Muscle layer of duodenum (tissue), 2 donors: Measurements from ENCODE around the gene GDF3.
A peak's percentile ranks its signal among the peaks of the same experiment; 100 is the strongest.
"Not testable (repeated sequence)": the region's sequence is repeated elsewhere in the genome, so short reads cannot be mapped to it uniquely, and the experiment has no call there.

Experiments used
- H3K27ac ChIP-seq: one replicate; pipeline ENCODE4 v1.7.0; 2013; ENCODE audit warnings: mild to moderate bottlenecking, low read length
- H3K27me3 ChIP-seq: one replicate; pipeline ENCODE4 v1.7.0; 2013; ENCODE audit warnings: low read depth, mild to moderate bottlenecking, control low read depth, low read length
- H3K36me3 ChIP-seq, 2 donors: one replicate each; pipeline ENCODE4 v1.7.0; 2013; ENCODE audit warnings: low read length in 2 of 2, control low read depth in 1 of 2, mild to moderate bottlenecking in 1 of 2; ENCODE audit not compliant: insufficient read depth in 2 of 2, control insufficient read depth in 1 of 2
- H3K4me1 ChIP-seq, 2 donors: one replicate each; pipeline ENCODE4 v1.7.0; 2013; ENCODE audit warnings: low read length in 2 of 2, mild to moderate bottlenecking in 2 of 2, control low read depth in 1 of 2, moderate library complexity in 1 of 2; ENCODE audit not compliant: insufficient read depth in 2 of 2, control insufficient read depth in 1 of 2
- H3K4me3 ChIP-seq, 2 donors: one replicate each; pipeline ENCODE4 v1.7.0; 2013; ENCODE audit warnings: low read length in 2 of 2, low read depth in 1 of 2, mild to moderate bottlenecking in 1 of 2
- H3K9me3 ChIP-seq, 2 donors: one replicate each; pipeline ENCODE4 v1.7.0; 2013; ENCODE audit warnings: low read length in 2 of 2, control low read depth in 1 of 2, mild to moderate bottlenecking in 1 of 2; ENCODE audit not compliant: control insufficient read depth in 1 of 2
- donor health status: healthy.

GDF3 gene

GRCh38 chr12:7705846-7706245, 10.3 kb upstream of the GDF3 start:
- no peaks in the 10 kb centered on the region for H3K27me3 ChIP-seq
- H3K4me1 ChIP-seq, result no peaks in the 10 kb centered on the region
- no peaks in the 10 kb centered on the region for H3K9me3 ChIP-seq
- no peak overlapping the region for H3K4me3 ChIP-seq
- no peak overlapping the region for H3K27ac ChIP-seq
- no peaks in the 10 kb centered on the region for H3K36me3 ChIP-seq

GRCh38 chr12:7695237-7695560, 376 bp downstream of the GDF3 start:
- Histone ChIP-seq H3K27ac (no peak overlapping the region), H3K4me1 (no peaks in the 10 kb centered on the region), H3K27me3 (no peaks in the 10 kb centered on the region), H3K36me3 (no peaks in the 10 kb centered on the region), H3K4me3 (peak overlapping the region in 1 of 2 donors; percentile 26), H3K9me3 (no peaks in the 10 kb centered on the region)

GRCh38 chr12:7694556-7695236, 879 bp downstream of the GDF3 start:
- H3K4me1 ChIP-seq, result no peaks in the 10 kb centered on the region
- H3K4me3 ChIP-seq, result no peak overlapping the region
- no peak overlapping the region for H3K27ac ChIP-seq
- H3K9me3 ChIP-seq, result no peaks in the 10 kb centered on the region
- H3K36me3 ChIP-seq, result no peaks in the 10 kb centered on the region
- H3K27me3 ChIP-seq, result no peaks in the 10 kb centered on the region

- Histone ChIP-seq H3K9me3 (no peaks in the 10 kb centered on the region), H3K27ac (no peak overlapping the region), H3K4me3 (no peak overlapping the region), H3K27me3 (no peaks in the 10 kb centered on the region), H3K36me3 (no peaks in the 10 kb centered on the region), H3K4me1 (no peaks in the 10 kb centered on the region)
These were observed 1.8 kb downstream of the GDF3 start for GRCh38 chr12:7693793-7694192.

GRCh38 chr12:7681535-7681934, 14.0 kb downstream of the GDF3 start:
- Histone ChIP-seq H3K27me3 (no peaks in the 10 kb centered on the region), H3K4me3 (no peak overlapping the region), H3K4me1 (no peaks in the 10 kb centered on the region), H3K9me3 (no peaks in the 10 kb centered on the region), H3K27ac (no peak overlapping the region), H3K36me3 (no peaks in the 10 kb centered on the region)

GRCh38 chr12:7679251-7680045, 16.1 kb downstream of the GDF3 start:
- H3K9me3 ChIP-seq, result no peaks in the 10 kb centered on the region
- no peak overlapping the region for H3K4me3 ChIP-seq
- no peaks in the 10 kb centered on the region for H3K27me3 ChIP-seq
- H3K27ac ChIP-seq, result no peak overlapping the region
- no peaks in the 10 kb centered on the region for H3K4me1 ChIP-seq
- no peaks in the 10 kb centered on the region for H3K36me3 ChIP-seq

- H3K36me3 ChIP-seq, result no peaks in the 10 kb centered on the region
- H3K27me3 ChIP-seq, result no peaks in the 10 kb centered on the region
- no peak overlapping the region for H3K27ac ChIP-seq
- H3K4me3 ChIP-seq, result no peak overlapping the region
- no peaks in the 10 kb centered on the region for H3K9me3 ChIP-seq
- H3K4me1 ChIP-seq, result no peaks in the 10 kb centered on the region
These were observed 16.8 kb downstream of the GDF3 start for GRCh38 chr12:7678744-7679143.

GRCh38 chr12:7677432-7677888, 18.1 kb downstream of the GDF3 start:
- not testable (repeated sequence) for H3K27me3 ChIP-seq, H3K36me3 ChIP-seq, H3K27ac ChIP-seq, H3K4me1 ChIP-seq, H3K9me3 ChIP-seq, H3K4me3 ChIP-seq

GRCh38 chr12:7675455-7675854, 20.1 kb downstream of the GDF3 start:
- H3K4me3 ChIP-seq, H3K9me3 ChIP-seq, H3K27ac ChIP-seq, H3K27me3 ChIP-seq, H3K36me3 ChIP-seq, H3K4me1 ChIP-seq: not testable (repeated sequence)

GRCh38 chr12:7668171-7668570, 27.4 kb downstream of the GDF3 start:
- Histone ChIP-seq H3K9me3 (no peaks in the 10 kb centered on the region), H3K36me3 (no peaks in the 10 kb centered on the region), H3K4me3 (no peak overlapping the region), H3K27me3 (no peaks in the 10 kb centered on the region), H3K27ac (no peak overlapping the region), H3K4me1 (no peaks in the 10 kb centered on the region)

- Histone ChIP-seq H3K27ac (no peak overlapping the region), H3K4me3 (no peak overlapping the region), H3K36me3 (no peaks in the 10 kb centered on the region), H3K4me1 (no peaks in the 10 kb centered on the region), H3K27me3 (no peaks in the 10 kb centered on the region), H3K9me3 (no peaks in the 10 kb centered on the region)
These were observed 28.4 kb downstream of the GDF3 start for GRCh38 chr12:7667125-7667524.

GRCh38 chr12:7666595-7666994, 29.0 kb downstream of the GDF3 start:
- no peak overlapping the region for H3K4me3 ChIP-seq
- no peaks in the 10 kb centered on the region for H3K9me3 ChIP-seq
- no peaks in the 10 kb centered on the region for H3K4me1 ChIP-seq
- no peak overlapping the region for H3K27ac ChIP-seq
- H3K27me3 ChIP-seq, result no peaks in the 10 kb centered on the region
- no peaks in the 10 kb centered on the region for H3K36me3 ChIP-seq
